NOMO-1 treated with DMSO at 0.1 percent for 48 hours (cell line): ENCODE results near the gene C13orf46.

Source experiments
- DNase-seq: peaks from one replicate; lab custom pipeline; 2025; ENCODE audit not compliant: unreplicated experiment; lab: John Stamatoyannopoulos, UW

Gene C13orf46

GRCh38 chr13:113972451-113973217 lies 1.2 kb downstream of the C13orf46 start:
- no peak for DNase-seq

DNA sequence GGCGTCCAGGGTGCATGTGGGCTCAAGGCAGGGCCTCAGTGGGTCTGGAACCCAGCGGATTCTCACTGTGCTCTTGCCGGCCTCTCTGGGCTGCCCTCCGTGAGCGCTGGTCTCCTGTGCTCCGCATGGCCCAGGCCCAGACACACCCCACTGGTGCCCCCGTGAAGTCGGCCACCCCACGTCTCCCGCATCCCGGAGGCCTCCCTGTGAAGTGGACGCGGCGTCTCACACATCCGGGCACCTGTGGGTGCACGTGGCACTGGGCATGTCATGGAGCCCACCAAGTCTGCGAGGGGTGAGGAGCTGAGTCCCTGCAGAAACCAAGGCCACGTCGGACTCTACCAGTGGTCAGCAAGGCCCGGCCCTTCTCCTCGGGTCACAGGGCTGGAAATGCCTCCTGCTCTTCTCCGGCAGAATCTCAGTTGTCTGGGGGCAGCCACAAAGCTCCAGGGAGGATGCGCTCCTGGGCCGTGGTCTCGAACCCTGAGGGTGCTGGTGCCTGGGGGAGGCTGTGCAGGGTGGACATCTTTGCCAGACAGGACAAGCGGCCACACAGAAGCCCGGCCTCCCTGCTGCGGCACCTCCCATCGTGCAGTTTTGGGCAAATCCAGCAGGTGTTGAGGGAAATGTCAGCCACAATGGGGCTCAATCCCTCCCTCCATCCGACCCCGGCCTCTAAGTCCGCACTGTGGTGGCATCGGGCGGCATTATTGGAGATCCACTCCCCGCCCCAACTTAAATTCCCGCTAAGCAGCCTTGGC lies 2.2 kb downstream of the C13orf46 start:
- no peak for DNase-seq

DNA sequence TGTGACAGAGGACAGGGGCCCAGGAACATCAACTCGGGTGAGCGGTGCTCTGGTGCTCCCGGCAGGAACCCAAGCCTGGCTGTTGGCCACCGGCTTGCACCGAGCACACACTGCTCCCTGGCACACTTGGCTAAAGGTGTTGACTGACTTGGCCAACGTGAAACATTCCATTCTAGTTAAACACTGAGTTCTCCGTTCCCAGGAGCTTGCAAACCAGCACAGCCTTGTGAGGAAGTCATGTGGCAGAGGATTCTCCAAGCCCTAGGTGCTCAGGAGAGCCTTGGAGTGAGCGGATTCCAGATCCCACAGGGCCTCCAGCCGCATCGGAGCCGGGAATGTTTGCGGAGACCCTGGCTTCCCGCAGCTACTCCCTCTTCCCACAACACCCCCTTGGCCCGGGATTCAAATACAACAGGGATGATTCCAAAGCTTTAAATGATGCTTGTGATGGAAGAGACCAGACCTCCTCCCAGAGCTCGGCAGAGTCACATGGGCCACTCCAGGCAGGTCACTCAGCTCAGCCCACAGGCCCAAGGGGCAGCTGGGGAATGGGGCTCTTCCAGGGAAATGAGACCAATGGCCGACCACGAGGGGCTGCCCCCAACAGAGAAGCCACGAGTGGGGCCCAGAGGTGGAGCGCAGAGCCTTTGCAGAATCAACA lies 2.9 kb downstream of the C13orf46 start:
- DNase-seq: no peak

- no peak for DNase-seq
Measured at GRCh38 chr13:113969973-113970611, 3.8 kb downstream of the C13orf46 start.

GRCh38 chr13:113969311-113969972 lies 4.4 kb downstream of the C13orf46 start:
- DNase-seq: no peak

- DNase-seq: no peak
Measured at GRCh38 chr13:113968463-113969310, 5.2 kb downstream of the C13orf46 start.

DNA sequence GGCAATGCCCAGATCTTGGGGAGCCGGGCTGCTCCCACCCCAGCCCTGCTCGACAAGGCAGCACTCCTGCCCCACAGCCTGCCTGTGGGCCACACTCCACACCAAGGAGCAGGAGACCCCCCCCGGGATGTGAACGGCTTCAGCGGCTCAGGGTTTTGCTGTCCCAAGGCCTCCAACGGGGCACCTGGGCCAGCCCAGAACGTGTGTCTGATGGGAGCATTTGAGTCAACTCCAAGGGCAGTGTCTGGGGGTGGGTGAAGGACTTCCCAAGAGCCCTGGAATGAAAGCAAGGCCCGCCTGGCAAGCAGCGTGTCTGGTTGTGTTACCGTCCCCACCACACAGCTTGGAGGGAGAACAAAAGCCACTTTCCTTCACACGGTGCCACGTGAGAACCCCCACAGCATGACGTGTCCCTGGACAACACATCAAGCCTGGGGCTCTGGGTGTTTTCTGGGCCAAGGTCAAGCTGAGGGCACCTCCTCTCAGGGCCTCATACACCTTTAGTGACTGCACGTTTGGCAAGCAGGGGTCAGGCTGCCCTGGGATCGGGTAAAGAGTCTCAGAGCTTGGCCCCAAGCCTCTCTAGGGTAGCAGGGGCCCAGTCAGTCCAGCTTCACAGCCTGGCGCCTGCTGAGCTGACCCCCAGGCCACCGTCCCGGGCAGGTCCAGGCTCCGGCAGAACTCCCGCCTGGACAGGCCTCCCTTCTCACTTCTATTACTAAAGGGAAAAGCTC lies 6.0 kb downstream of the C13orf46 start:
- DNase-seq: no peak

DNA sequence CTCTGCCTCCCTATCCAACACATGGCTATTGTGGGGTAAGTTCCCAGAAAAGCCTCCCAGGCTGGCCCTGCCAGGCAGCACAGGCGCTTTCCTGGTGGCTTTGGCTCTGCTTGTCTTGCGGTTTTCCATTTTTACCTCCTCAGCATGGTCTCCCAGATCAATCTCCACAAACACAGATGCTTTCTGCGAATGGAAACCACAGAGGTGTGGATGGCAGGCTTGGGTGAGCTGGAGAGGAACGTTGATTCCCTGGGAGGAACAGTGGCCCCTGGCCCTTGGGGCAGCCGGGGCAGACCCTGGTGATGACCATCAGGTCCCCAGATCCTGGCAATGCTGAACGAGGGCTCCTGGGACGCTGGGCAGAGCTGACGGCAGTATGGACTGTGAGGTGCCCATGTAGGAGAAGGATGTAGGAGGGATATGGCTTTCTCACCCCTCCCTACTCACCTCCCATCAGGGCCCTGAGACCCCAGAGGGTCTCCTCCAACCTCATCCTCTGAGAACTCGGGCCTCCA lies 6.6 kb downstream of the C13orf46 start:
- no peak for DNase-seq

- DNase-seq: no peak
Measured at GRCh38 chr13:113965968-113966884, 7.7 kb downstream of the C13orf46 start.

- DNase-seq: no peak
Measured at GRCh38 chr13:113965383-113965874, 8.4 kb downstream of the C13orf46 start.

DNA sequence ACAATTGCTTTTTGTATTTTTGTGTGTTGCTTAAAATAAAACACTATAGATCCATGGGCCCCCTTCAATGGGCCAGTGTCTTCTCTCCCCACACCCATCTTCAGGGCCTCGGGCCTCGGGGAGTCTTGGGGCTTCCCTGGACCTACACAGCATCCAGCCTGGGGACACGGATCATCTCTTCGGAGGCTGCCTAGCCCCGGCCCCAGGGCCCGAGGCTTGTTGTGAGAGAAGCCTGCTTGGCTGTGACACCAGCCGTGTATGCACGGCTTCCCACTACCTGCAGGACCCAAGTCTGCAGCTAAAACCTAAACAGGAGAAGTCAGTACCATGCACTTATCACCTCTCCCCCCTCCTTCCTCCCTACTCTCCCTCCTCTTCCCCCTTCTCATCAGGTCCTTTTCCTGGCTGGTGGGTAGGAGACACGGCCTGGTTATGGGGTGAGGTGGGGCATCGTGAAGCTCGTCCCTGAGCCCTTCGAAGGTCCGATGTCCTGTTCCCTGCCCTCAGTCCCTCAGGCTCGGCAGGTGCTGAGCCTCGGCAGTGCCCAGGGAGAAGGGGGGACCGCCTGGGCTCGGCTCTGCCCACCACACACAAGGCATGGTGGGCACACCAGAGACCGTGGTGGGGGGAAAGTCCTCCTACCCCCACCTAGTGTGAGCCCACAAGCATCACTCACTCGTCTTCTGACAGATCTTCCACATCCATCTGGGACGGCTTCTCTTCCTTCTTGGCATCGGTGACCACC lies 9.5 kb downstream of the C13orf46 start:
- DNase-seq: no peak

- no peak for DNase-seq
Measured at GRCh38 chr13:113963376-113963775, 10.5 kb downstream of the C13orf46 start.

DNA sequence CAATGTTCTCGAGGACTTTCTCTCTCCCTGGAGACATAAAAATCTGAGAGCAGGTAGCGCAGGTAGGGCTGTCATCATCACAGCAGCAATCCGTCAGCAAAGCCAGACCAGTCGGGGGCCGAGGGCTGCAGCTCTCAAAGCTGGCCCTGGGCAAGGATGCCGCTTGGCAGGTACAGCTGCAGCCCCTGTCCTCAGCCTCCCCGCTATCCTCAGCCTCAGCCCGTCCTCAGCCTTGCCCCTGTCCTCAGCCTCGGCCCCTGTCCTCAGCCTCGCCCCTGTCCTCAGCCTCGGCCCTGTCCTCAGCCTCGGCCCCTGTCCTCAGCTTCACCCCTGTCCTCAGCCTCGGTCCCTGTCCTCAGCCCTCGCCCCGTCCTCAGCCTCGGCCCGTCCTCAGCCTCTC lies 10.9 kb downstream of the C13orf46 start:
- DNase-seq: no peak

GRCh38 chr13:113962386-113962785 lies 11.5 kb downstream of the C13orf46 start:
- DNase-seq: no peak

DNA sequence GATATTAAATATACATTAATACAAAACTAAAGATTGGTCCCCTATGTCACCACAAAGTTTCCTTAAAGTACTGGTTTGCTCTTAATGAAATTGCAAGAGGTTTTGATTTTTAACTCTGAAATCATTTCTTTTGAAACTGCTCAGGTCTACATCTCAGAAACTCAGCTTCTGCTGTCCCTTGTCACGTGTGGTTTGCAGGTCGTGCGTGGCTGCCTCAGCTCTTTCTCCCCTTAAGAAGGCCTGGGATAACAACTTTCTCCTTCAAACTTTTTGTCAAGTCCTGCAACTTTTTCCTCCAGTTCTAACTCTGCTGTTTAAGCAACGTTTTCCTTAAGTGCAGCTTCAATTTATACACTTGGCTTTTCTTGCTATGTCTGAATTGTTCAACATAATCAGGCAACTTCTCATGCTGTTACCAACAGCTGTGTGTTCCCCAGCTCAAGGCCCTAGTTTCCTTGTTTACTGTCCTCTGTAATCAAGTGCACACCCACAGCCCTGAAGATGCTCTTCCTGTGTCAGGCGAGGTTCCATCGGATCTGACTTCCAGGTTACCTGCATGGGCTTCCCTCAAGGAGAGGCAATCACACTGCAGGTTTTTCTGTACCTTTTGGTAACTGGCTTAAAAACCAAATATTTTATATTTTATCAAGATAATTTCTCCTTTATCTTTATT lies 13.5 kb downstream of the C13orf46 start:
- DNase-seq: no peak

DNA sequence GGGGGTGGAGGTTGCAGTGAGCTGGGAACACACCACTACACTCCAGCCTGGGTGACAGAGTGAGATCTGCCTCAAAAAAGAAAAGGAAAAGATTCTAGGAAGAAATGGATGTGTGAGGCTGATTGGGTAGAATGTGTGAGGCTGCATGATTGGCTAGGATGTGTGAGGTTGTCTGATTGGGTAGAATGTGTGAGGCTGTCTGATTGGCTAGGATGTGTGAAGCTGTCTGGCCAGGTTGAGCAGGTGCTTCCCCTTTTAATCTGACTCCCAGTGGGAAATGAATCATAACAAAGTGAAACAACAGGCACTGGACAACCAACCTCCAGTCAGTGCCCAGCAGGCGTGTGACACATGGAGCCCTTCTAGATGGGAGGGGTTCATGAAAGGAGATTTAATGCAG lies 14.7 kb downstream of the C13orf46 start:
- no peak for DNase-seq

GRCh38 chr13:113958373-113958772 lies 15.5 kb downstream of the C13orf46 start:
- DNase-seq: no peak
